GM19238 (cell line): ENCODE results near the gene TBL1XR1.
A peak's percentile ranks its signal among the peaks of the same experiment; 100 is the strongest.

Source experiments
- DNase-seq: peaks from one replicate; pipeline ENCODE4 v3.0.0; 2011; ENCODE audit warnings: low spot score; ENCODE audit not compliant: insufficient read length

Gene TBL1XR1

DNA sequence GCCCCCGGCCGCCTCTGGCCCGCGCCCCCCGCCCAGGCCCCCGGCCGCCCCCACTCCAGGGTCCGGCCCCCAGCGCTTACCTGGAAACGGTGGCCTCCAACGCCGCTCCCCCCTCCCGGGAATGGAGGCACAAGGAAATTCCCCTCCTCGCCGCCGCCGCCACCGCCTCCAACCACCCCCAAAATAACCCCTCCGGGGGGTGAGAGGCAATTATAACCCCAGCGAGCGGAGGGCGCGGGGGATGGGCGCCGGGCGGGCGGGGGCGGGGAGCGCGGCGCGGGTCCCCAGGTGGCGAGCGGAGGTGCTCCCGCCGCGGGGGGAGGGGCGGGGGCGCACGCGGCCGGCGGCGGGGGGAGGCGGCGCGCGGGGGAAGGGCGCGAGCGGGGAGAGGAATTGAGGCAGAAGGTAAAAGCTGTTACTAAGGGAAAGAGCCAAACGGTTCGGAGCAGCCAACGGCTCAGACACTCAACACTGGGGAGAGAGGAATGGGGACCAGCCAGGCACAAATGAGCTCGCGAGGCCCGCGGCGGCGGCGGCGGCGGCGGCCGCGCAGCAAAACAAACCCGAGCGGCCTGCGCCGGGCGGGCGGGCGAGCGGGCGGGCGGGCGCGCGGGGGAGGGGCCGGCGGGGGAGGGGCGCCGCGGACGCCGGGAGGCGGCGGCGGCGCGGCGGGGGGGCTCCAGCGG, at the start of gene TBL1XR1:
Gene TBL1XR1, minus strand, starts transcription at position 442 of the 686 bp plus-strand sequence. CDS start 132,505 bp downstream, outside the sequence.
- peak; percentile 85 for DNase-seq

DNA sequence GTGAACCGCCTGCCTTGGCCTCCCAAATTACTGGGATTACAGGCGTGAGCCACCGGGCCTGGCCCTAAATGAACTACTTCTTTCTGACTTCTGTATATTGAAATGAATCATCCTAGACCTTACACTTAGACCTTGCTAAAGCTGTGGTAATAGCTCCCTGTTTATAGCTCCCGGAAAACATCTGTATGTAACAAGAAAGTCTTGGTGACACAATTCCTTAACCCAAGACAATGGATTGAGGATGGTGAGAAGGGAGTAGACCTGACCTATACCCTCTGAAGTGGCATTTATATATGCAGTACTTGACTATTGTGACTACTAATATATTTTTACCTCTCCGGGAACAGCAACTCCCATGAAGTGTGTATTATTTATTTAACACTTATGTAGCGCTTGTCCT, 48.0 kb upstream of the TBL1XR1 start:
- DNase-seq = no peak

- DNase-seq = no peak
Measured at GRCh38 chr3:177244606-177245005, 47.3 kb upstream of the TBL1XR1 start.

- DNase-seq = no peak
Measured at GRCh38 chr3:177238686-177239216, 41.5 kb upstream of the TBL1XR1 start.

DNA sequence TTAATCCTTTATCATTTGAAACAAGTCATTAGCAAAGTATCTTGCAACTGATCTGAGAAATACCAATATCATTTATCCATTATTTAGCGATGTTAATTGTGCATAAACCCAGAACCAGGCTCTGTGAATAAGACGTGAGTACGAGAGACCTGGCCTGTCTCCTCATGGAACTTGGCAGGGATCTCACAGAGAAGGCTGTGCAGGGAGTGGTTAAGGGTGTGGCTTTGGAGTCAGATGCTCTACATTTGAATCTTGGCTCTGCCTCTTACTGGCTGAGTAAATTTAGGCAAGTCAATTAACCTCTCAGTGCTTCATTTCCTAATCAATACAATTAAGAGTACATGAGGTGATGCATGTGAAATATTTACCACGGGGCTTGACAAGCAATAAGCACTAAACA, 39.9 kb upstream of the TBL1XR1 start:
- DNase-seq = no peak

- DNase-seq = no peak
Measured at GRCh38 chr3:177236704-177237103, 39.4 kb upstream of the TBL1XR1 start.

DNA sequence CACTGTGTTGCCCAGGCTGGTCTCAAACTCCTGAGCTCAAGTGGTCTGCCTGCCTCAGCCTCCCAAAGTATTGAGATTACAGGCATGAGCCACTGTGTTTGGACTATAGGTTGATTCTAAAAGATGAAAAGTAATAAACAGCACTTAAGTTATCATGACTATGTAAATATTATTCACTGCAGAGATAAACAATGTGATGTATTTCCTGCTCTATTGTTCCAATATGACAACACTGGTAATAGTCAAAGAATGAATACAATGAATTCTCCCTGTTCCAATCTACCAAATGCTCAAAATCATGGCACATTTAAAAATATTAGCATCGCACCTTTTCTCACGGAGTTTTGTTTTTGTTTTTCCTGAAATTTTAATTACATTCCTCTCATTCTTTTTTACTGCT, 36.8 kb upstream of the TBL1XR1 start:
- DNase-seq = no peak

GRCh38 chr3:177231242-177231641, 34.0 kb upstream of the TBL1XR1 start:
- DNase-seq = no peak

GRCh38 chr3:177230641-177231040, 33.4 kb upstream of the TBL1XR1 start:
- DNase-seq = no peak

DNA sequence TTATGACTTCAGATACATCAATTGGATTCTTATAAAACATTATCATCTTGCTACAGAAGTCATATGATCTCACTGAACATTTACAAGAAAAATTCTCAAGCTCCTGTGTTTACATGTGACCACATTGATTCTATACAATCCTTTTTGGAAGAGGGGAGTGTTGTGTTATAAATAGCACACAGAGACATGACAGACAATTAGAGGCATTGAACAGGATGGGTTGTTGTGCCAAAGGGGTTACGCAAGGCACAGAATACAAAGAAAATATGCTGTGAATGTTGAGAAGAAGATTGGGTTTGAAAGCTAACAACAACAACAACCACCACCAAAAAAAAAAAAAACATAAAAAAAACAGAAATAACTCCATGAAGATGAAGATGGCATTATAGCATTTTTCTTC, 32.5 kb upstream of the TBL1XR1 start:
- no peak for DNase-seq

- no peak for DNase-seq
Measured at GRCh38 chr3:177228601-177229190, 31.4 kb upstream of the TBL1XR1 start.

DNA sequence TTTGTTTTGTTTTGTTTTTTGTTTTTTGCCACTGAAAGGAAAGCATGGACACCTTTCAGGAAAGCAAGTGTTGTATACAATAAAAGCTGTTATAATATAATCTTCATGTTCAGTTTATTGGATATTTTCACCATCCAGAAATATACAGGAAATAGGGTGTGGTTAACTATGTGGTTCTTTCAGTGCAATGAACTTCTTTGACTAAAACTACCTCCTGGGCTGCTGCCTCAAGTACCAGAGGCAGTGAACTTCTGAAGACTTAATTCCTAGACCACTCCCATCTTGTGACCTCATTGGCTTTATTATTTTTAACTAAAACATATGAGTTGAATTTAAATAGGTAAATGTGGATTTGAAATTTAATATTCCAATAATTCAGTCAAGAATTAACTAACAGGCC, 27.1 kb upstream of the TBL1XR1 start:
- no peak for DNase-seq

DNA sequence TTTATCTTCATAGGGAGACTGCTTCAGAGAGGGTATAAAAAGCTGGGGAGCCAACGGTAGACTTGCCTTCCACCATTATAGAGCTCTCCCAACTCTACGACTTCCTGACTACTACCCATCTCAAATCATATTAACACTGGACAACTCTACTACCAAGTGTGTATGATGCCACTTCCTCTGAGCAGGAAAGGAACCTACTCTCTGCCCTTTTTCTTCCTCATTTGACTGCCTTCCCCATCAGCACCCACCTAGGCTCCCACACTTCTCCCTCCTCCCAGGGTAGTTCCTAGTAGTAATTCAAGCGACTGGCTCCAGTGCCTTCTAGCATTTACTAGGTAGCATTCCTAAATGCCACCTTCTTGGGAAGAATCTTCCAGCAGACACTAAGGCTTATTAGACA, 24.5 kb upstream of the TBL1XR1 start:
- DNase-seq = no peak

DNA sequence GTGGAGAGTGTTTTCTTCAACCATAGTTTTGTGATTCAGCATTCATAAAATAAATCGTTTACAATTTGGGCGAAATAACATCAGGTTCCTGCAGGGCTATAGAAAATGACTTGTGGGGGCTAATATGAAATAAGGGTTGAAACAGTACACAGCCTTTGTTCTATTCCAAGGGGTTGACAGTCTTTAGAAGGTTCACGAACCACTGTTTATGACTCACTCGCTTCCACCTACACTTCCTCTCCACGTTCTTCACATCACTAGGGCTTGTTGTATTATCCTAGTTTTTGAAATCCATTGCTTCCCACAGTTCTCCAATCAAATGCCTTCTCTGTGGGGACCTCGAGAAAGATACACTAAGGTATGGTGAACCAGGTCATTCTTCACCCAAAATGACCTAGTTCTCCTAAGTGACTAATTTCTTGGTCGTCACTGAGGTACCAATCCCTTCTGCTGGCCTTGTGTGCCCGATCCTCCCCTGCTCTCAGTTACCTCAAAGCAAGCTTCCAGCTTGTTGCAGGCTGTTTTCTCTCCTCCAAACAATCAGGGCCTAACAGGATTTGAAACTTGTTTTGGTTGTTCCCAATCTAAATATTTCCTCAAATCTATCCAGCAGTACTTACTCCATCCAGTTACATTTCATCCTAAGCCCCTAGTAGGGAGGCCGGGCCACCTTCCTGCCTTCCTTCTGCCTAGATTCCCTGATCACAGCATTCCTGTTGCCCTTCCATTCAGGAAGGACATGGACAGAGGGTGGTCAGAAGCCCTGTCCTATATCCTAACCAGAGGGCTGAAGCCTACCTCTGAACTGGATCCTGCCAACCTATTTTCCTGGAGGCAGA, 23.1 kb upstream of the TBL1XR1 start:
- DNase-seq = no peak

DNA sequence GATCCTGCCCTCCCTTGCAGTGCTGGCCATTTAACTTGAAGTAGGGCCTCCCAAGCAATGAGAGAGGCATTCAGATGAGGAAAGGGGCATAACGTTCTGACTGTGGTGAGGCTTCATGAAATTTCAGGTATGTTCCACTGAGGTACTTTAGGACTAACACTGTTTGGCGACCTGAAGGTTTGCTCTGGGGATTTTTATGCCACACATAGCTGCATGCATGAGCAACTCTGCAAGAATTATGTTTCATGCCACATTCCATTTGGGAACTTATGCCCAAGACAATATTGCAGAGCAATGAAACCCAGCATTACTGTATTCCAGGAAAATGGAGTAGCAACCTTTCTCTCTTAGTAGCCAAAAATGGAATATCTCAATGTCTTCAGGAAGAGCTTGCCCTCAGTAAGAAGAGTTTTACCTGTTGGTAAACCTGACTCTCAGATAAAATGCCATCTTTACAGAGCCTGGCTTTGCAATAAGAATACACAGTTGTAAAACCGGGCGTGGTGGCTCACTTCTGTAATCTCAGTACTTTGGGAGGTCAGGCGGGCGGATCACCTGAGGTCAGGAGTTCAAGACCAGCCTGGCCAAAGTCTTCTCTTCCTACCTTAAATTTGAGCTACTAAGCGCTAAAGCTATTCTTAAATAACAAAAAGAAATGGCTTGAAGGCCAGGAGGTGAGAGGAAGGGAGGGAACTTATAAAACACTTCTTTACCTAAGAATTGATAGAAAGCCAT, 16.7 kb upstream of the TBL1XR1 start:
- DNase-seq = no peak

DNA sequence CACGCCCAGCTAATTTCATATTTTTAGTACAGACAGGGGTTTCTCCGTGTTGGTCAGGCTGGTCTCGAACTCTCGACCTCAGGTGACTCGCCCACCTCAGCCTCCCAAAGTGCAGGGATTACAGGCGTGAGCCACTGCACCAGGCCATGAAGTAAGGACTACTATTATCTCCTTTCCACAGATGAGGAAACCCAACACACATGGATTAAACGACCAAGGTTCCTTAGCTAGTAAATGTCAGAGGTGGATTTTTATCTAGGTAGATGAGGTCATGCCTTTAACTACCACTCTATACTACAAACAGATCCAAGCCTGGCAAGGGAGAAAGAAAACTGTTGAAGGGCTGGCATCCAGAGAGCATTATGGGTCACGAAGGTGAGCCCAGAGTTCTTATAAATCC, 15.5 kb upstream of the TBL1XR1 start:
- DNase-seq = no peak

GRCh38 chr3:177212278-177212610, 15.0 kb upstream of the TBL1XR1 start:
- DNase-seq = no peak

DNA sequence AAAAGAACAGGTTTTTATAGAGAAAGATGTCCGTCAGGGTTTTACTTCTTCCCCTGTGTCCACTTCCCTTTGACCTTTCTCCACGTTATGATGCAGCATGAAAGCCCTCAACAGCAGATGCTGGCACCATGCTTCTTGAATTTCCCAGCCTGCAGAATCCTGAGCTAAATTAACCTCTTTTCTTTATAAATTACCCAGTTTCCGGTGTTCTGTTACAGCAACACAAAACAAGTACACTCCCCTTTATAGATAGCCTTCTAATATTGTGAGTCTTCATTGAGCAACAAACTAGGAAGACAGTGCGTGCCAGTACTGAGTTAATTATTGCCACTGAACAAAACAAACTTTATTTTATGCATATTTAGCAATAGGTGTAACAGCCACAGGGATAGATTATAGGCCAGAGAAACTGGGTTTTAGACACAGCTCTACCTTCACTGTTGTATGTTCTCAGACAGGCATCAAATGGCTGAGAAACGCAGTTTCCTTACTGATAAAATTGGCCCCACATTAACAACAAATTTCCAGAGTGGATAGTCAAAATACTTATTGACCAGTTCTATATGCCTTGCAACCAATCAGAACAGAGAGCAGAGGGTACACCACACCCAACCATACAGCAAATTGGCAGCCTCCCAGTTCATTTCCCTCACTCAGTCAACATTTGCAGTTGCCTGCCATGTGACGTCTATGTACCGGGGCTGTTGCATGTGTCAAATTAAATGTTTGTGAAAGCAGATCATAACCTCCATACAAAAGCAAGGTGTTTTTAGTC, 14.4 kb upstream of the TBL1XR1 start:
- DNase-seq = no peak

DNA sequence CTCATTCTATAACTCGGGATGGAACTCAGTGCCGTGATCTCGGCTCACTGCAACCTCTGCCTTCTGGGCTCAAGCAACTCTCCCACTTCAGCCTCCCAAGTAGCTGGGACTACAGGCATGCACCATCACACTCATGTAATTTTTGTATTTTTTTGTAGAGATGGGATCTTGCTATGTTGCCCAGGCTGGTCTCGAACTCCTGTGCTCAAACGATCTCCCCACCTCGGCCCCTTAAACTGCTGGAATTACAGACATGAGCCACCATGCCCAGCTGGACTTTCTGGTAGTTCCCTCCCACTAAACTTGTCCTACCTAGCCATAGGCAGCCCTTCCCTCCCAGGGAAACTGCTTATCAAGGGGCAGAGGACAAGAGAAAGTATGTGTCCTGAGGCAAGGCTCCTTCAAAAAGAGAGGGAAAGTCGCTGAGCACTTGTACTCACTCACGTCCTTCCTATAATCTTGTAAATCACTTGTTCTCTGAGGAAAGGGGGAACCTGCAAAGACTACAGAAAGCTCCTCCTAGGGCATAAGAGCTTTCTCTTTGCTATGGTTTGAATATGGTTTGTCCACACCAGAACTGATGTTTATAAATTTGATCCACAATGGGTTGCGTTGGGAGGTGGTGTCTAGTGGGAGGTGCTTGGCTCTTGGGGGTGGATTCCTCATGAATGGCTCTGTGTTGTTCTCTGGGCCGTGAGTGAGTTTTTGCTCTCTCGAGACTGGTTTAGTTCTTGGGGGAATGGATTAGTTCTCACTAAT, 13.6 kb upstream of the TBL1XR1 start:
- no peak for DNase-seq

DNA sequence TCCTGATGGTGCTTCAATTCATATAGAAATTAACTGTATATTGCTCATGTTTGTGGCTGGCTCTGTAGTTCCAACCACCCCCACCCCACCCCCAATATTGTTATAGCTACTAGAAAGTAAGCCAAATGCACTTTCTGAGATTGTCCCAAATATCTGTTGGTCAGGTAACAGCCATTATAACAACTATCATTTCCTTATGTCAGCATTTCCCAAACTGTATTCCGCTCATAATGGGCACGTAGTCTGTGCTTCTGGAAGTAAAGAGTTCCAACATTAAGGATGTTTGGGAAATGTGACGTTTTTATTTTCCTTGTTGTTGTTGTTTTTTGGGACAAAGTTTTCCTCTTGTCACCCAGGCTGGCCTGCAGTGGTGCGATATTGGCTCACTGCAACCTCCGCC, 12.2 kb upstream of the TBL1XR1 start:
- no peak for DNase-seq
